ENCODE data around the gene KPNB1. TPM values are rescaled to one million over a fixed set of nuclear protein-coding genes. Genes with fewer than 3 reads are reported as not detected.

Gene KPNB1
- total RNA-seq (2014; rRNA removed; shearing (Covaris generic)): 237 and 268 TPM in 2 replicates

GRCh38 chr17:47649153-47649971 lies at the start of gene KPNB1:
KPNB1 (plus strand) TSS chr17:47649919; CDS start chr17:47650245, 326 bp downstream.
- DNase-seq (ENCODE audit: low read depth): peak; percentile 100

- no peak for DNase-seq (ENCODE audit: low read depth)
These were observed 45.7 kb upstream of the KPNB1 start for GRCh38 chr17:47603830-47604597.

- DNase-seq (ENCODE audit: low read depth): no peak
These were observed 45.2 kb upstream of the KPNB1 start for GRCh38 chr17:47604598-47604927.

GRCh38 chr17:47605011-47605410 lies 44.7 kb upstream of the KPNB1 start:
- DNase-seq (ENCODE audit: low read depth): no peak

- DNase-seq (ENCODE audit: low read depth): no peak
These were observed 42.2 kb upstream of the KPNB1 start for GRCh38 chr17:47607481-47607880.

- no peak for DNase-seq (ENCODE audit: low read depth)
These were observed 38.1 kb upstream of the KPNB1 start for GRCh38 chr17:47611372-47612350.

- peak; percentile 53 for DNase-seq (ENCODE audit: low read depth)
These were observed 33.8 kb upstream of the KPNB1 start for GRCh38 chr17:47615766-47616424.

- DNase-seq (ENCODE audit: low read depth): no peak
These were observed 31.3 kb upstream of the KPNB1 start for GRCh38 chr17:47618410-47618809.

GRCh38 chr17:47620503-47621245 lies 29.0 kb upstream of the KPNB1 start:
- DNase-seq (ENCODE audit: low read depth): no peak

- DNase-seq (ENCODE audit: low read depth): peak; percentile 91
These were observed 28.2 kb upstream of the KPNB1 start for GRCh38 chr17:47621293-47622179.

GRCh38 chr17:47622180-47622549 lies 27.6 kb upstream of the KPNB1 start:
- DNase-seq (ENCODE audit: low read depth): no peak

- DNase-seq (ENCODE audit: low read depth): no peak
These were observed 25.0 kb upstream of the KPNB1 start for GRCh38 chr17:47624727-47625068.

GRCh38 chr17:47628014-47628566 lies 21.6 kb upstream of the KPNB1 start:
- DNase-seq (ENCODE audit: low read depth): no peak

- no peak for DNase-seq (ENCODE audit: low read depth)
These were observed 19.9 kb upstream of the KPNB1 start for GRCh38 chr17:47629826-47630225.

- no peak for DNase-seq (ENCODE audit: low read depth)
These were observed 19.1 kb upstream of the KPNB1 start for GRCh38 chr17:47630614-47631013.

- no peak for DNase-seq (ENCODE audit: low read depth)
These were observed 16.7 kb upstream of the KPNB1 start for GRCh38 chr17:47632991-47633390.

GRCh38 chr17:47633996-47634395 lies 15.7 kb upstream of the KPNB1 start:
- no peak for DNase-seq (ENCODE audit: low read depth)

- DNase-seq (ENCODE audit: low read depth): no peak
These were observed 14.8 kb upstream of the KPNB1 start for GRCh38 chr17:47634870-47635269.

- no peak for DNase-seq (ENCODE audit: low read depth)
These were observed 14.0 kb upstream of the KPNB1 start for GRCh38 chr17:47635734-47636133.

All from RPMI7951 (cell line).